ENCODE results near the gene EMB.
"Not testable (repeated sequence)": the region's sequence is repeated elsewhere in the genome, so short reads cannot be mapped to it uniquely, and the experiment has no call there.

The EMB gene

GRCh38 chr5:50421184-50421950, 19.7 kb downstream of the EMB start:
- not testable (repeated sequence) for DNase-seq (ENCODE audit: low spot score)

- no peak for DNase-seq (ENCODE audit: low spot score)
These were observed 20.6 kb downstream of the EMB start for GRCh38 chr5:50420343-50420935.

GRCh38 chr5:50419656-50420055, 21.4 kb downstream of the EMB start:
- DNase-seq (ENCODE audit: low spot score) = not testable (repeated sequence)

GRCh38 chr5:50416637-50417036, 24.5 kb downstream of the EMB start:
- DNase-seq (ENCODE audit: low spot score) = not testable (repeated sequence)

GRCh38 chr5:50415912-50416311, 25.2 kb downstream of the EMB start:
- DNase-seq (ENCODE audit: low spot score) = no peak

GRCh38 chr5:50410932-50411331, 30.2 kb downstream of the EMB start:
- DNase-seq (ENCODE audit: low spot score) = not testable (repeated sequence)

GRCh38 chr5:50406877-50407276, 34.2 kb downstream of the EMB start:
- no peak for DNase-seq (ENCODE audit: low spot score)

- DNase-seq (ENCODE audit: low spot score) = no peak
These were observed 39.8 kb downstream of the EMB start for GRCh38 chr5:50401336-50401735.

GRCh38 chr5:50393925-50394609, 47.0 kb downstream of the EMB start:
- not testable (repeated sequence) for DNase-seq (ENCODE audit: low spot score)

GRCh38 chr5:50392289-50392688, 48.8 kb downstream of the EMB start:
- not testable (repeated sequence) for DNase-seq (ENCODE audit: low spot score)

- not testable (repeated sequence) for DNase-seq (ENCODE audit: low spot score)
These were observed 56.7 kb downstream of the EMB start for GRCh38 chr5:50384381-50384780.

GRCh38 chr5:50376696-50377095, 64.4 kb downstream of the EMB start:
- not testable (repeated sequence) for DNase-seq (ENCODE audit: low spot score)

GRCh38 chr5:50369287-50370033, 71.6 kb downstream of the EMB start:
- not testable (repeated sequence) for DNase-seq (ENCODE audit: low spot score)

- DNase-seq (ENCODE audit: low spot score) = no peak
These were observed 75.4 kb downstream of the EMB start for GRCh38 chr5:50365426-50366251.

- not testable (repeated sequence) for DNase-seq (ENCODE audit: low spot score)
These were observed 76.4 kb downstream of the EMB start for GRCh38 chr5:50364535-50365309.

- DNase-seq (ENCODE audit: low spot score) = no peak
These were observed 81.9 kb downstream of the EMB start for GRCh38 chr5:50359187-50359586.

GRCh38 chr5:50352382-50352781, 88.7 kb downstream of the EMB start:
- no peak for DNase-seq (ENCODE audit: low spot score)

Measured in hematopoietic multipotent progenitor cell treated with erythropoietin and hydrocortisone succinate and interleukin-3 and kit ligand, for 17 days (in vitro differentiated cells).